ENCODE results near the gene METTL16. TPM values are rescaled to one million over a fixed set of nuclear protein-coding genes. Genes with fewer than 3 reads are reported as not detected.

METTL16 gene
- total RNA-seq, 6 experiments from 2014 or later: 21.7 to 25.7 (median 24.1) TPM

DNA sequence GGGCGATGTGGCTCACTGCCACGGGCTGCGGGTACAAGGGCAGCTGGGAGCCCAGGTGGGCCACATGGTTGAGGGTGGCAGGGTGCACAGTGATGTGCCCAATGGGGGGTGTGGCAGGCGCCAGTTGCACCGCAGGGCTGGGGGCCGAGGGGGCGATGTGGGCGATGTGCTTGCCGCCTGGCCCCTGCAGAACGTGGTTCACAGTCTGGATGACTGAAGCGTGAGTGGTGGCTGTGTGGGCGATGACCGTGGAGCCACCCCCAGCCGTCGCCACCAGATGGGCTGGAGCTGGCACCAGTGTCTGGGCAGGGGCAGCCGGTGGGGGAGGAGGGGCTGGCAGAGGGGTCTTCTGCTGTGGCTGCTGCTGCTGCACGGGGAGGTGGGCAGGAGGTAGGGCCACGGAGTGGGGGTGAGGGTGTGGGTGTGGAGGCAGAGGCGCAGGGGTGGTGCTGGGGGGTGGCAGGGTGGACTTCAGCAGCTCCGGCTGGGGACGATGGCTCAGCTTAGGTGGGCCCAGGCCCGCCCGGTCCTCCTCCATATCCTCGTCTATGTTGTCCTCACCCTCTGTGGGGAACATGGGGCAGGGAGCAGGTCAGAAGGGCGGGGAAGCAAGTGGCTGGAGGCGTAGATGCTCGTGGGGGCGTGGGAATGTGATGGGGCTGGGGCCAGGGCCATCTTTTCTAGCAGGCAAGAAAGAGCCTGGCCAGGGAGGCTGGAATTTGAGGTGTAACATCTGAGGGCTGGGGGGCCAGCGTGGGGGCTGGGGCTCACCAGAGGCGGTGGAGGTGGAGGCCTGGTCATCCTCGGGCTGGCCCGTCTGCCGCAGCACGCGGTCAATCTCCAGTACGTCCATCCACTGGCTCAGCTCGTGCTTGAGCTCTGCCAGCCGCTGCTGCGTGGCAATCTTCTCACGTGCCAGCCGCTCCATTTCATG is 124.3 kb downstream of the METTL16 start:
- H3K4me1 Mint-ChIP-seq (ENCODE audit: low read depth): peaks cover 48% of the 10 kb centered on the region

DNA sequence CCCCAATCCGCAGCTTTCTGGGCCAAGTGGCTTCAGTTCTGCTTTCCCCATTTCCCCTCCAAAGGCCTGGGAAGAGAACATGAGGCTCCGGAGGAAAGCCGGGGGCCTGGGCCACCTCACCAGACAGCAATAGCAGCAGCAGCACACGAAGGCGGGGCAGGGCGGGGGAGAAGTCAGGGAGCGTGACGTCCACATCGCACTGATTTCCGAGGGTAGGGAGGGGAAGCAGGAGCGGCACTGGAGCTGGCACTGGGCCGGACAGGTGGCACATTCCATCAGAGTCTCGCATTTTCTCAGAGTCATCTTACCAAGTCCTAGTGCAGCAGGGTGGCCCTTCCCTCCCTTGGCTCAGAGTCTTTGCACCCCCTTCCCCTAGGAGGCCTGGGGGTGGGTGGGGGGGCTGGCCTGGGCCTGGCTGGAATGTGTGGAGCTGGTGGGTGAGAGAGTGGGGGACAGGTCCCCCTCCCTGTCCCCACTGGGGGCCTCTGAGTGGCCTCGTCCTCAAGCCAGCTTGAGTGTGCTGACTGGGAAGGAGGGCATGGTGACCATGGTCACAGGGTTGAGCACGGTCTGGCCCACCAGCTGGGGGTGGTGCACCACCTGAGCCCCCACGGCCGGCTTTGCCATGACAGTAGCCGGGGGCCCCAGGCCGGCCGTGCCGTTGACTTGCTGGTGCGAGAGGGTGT is 125.1 kb downstream of the METTL16 start:
- no peak overlapping the region for H3K4me3 Mint-ChIP-seq
- H3K4me1 Mint-ChIP-seq (ENCODE audit: low read depth): peaks cover 39% of the 10 kb centered on the region
- DNase-seq: no peak
- TF ChIP-seq, protein P1, sequence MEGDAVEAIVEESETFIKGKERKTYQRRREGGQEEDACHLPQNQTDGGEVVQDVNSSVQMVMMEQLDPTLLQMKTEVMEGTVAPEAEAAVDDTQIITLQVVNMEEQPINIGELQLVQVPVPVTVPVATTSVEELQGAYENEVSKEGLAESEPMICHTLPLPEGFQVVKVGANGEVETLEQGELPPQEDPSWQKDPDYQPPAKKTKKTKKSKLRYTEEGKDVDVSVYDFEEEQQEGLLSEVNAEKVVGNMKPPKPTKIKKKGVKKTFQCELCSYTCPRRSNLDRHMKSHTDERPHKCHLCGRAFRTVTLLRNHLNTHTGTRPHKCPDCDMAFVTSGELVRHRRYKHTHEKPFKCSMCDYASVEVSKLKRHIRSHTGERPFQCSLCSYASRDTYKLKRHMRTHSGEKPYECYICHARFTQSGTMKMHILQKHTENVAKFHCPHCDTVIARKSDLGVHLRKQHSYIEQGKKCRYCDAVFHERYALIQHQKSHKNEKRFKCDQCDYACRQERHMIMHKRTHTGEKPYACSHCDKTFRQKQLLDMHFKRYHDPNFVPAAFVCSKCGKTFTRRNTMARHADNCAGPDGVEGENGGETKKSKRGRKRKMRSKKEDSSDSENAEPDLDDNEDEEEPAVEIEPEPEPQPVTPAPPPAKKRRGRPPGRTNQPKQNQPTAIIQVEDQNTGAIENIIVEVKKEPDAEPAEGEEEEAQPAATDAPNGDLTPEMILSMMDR (IDR thresholded peaks at IDR 0.05): no peak
- H3K27ac Mint-ChIP-seq: no peak overlapping the region
- peaks cover 19% of the 10 kb centered on the region for H3K36me3 Mint-ChIP-seq (ENCODE audit: low read depth)
- no peaks in the 10 kb centered on the region for H3K9me3 Mint-ChIP-seq
- peaks cover 8% of the 10 kb centered on the region for H3K27me3 Mint-ChIP-seq (ENCODE audit: insufficient read depth)

More for the DNA sequence above, 124.3 kb downstream of the METTL16 start:
- Mint-ChIP-seq H3K36me3 (ENCODE audit: low read depth) (peaks cover 27% of the 10 kb centered on the region), H3K9me3 (no peaks in the 10 kb centered on the region), H3K27me3 (ENCODE audit: insufficient read depth) (peaks cover 8% of the 10 kb centered on the region), H3K27ac (no peak overlapping the region), H3K4me3 (no peak overlapping the region)
- TF ChIP-seq, protein P1 (IDR thresholded peaks at IDR 0.05): no peak
- DNase-seq: no peak

DNA sequence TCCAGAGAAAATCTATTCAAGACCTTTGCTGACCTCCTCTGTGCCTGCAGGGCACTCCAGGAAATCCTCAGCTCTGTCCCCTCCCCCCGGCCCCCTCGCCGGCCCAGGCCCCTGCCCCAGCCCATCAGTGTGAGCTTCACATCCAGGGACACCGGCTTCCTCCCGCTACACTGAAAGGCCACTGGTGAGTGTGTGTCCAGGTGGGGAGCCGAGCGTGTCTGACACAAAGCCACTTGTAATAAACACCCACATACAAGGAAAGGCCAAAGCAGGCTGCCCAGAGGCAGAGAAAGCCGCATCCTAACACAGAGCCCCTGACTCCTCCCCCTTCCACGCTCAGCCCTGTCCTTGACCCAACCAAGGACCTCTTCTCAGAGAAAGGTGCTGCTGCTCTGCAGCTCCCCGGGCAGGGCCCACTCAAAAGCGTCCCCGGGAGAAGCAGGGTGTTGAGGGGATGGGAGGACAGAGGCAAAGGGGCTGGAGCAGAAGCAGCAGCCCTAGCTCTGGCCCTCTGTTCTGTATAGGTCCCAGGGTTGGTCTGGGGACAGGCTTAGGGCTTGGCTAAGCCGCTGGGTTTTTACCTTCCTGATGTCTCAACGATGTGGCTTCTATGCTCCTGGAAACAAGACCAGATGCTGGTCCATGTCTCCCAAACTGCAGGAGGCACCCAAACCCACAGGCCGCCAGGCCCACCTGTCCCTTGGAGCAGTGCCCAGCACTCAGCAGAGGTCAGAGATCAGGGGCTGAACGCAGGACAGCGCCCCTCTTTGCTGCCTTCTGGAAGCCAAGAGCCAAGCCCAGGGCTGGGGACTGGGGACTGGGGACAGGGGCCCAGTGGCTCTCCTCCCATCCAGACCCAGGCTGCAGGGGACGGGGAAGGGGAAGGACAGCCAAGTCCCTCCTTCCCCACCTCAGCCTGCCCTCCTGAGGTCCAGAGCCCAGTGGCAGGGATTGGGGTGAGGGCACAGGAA is 126.2 kb downstream of the METTL16 start:
- TF ChIP-seq, protein P1 (IDR thresholded peaks at IDR 0.05): no peak
- no peak overlapping the region; the same call in 1 of the 2 replicates for H3K27ac Mint-ChIP-seq

DNA sequence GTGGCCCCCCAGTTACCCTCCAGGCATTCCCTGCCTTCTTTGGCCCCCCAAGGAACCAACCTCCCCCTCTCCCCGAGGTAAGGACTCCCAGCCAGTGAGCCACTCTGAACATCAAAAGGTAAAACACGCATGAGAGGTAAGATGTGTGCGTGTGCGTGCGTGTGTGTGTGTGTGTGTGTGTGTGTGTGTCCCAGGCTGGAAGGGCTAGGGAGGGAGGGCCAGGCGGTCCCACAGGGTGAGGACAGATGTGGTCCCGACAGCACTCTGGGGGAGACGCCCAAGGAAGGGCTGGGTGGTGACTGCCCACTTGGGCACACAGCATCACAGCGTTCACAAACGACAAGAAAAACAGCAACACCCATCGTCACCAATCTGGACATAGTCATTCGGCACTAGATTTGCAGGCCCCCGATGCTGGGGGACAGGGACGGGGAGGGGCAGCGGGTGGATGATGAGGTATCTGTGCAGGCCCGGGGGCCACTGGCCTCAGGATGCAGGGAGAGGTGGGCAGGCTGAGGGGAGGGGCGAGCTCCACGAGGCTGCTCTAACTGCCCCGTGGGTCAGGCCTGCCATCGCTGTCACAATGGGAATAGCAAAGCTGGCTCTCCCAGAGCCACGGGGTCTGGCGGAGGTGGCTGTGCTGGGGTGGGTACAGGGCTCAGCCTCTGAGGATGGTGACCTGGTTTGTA is 127.1 kb downstream of the METTL16 start:
- H3K27ac Mint-ChIP-seq: peak overlapping the region; percentile 25; the same call in 1 of the 2 replicates
- TF ChIP-seq, protein P1 (IDR thresholded peaks at IDR 0.05): no peak
- H3K9me3 Mint-ChIP-seq: no peaks in the 10 kb centered on the region
- H3K36me3 Mint-ChIP-seq (ENCODE audit: low read depth): peaks cover 15% of the 10 kb centered on the region
- H3K4me3 Mint-ChIP-seq: no peak overlapping the region
- peaks cover 10% of the 10 kb centered on the region for H3K27me3 Mint-ChIP-seq (ENCODE audit: insufficient read depth)
- peaks cover 34% of the 10 kb centered on the region for H3K4me1 Mint-ChIP-seq (ENCODE audit: low read depth)
- no peak for DNase-seq

More for the DNA sequence above, 126.2 kb downstream of the METTL16 start:
- Mint-ChIP-seq H3K27me3 (ENCODE audit: insufficient read depth) (peaks cover 10% of the 10 kb centered on the region), H3K9me3 (no peaks in the 10 kb centered on the region), H3K36me3 (ENCODE audit: low read depth) (peaks cover 17% of the 10 kb centered on the region), H3K4me3 (no peak overlapping the region), H3K4me1 (ENCODE audit: low read depth) (peaks cover 37% of the 10 kb centered on the region)
- no peak for DNase-seq

Measured in HFFc6 (cell line).